Heart left ventricle (tissue), 16 donors: ENCODE results near the gene SMIM3. TPM values are rescaled to one million over a fixed set of nuclear protein-coding genes. Genes with fewer than 3 reads are reported as not detected.

Experiments used
- ATAC-seq, 4 donors: fragments of 200-7000 bp; cut with Tn5 transposase; one replicate each; pipeline ENCODE4 v1.9.1; 2020 to 2022; ENCODE audit warnings: moderate library complexity in 4 of 4, mild to moderate bottlenecking in 3 of 4, moderate number of reproducible peaks in 1 of 4
- DNase-seq, 5 donors: peaks; one replicate each; pipeline ENCODE4 v3.0.0-alpha.2; 2020
- H3K27ac ChIP-seq, 12 donors: fragments of 200-600 bp; sonication (generic) in 4 of 12; one replicate each; pipeline versions ENCODE4 v1.5.0 to v1.8.0; 2016 to 2022; ENCODE audit warnings: mild to moderate bottlenecking in 2 of 12
- H3K27me3 ChIP-seq, 9 donors: fragments of 200-600 bp; sonication (generic) in 2 of 9; one replicate each; pipeline versions ENCODE4 v1.5.1 to v1.8.0; 2016 to 2022; ENCODE audit warnings: mild to moderate bottlenecking in 3 of 9
- H3K36me3 ChIP-seq, 9 donors: fragments of 200-600 bp; sonication (generic) in 2 of 9; one replicate each; pipeline versions ENCODE4 v1.5.0 to v1.8.0; 2018 to 2022; ENCODE audit warnings: mild to moderate bottlenecking in 2 of 9
- H3K4me1 ChIP-seq, 12 donors: fragments of 200-600 bp; sonication (generic) in 4 of 12; one replicate each; pipeline versions ENCODE4 v1.5.0 to v1.8.0; 2016 to 2022; ENCODE audit warnings: mild to moderate bottlenecking in 3 of 12
- H3K4me3 ChIP-seq, 12 donors: fragments of 200-600 bp; sonication (generic) in 4 of 12; one replicate each; pipeline versions ENCODE4 v1.5.0 to v1.8.0; 2017 to 2022; ENCODE audit warnings: mild to moderate bottlenecking in 9 of 12, moderate library complexity in 4 of 12
- H3K9me3 ChIP-seq, 12 donors: fragments of 200-600 bp; sonication (generic) in 4 of 12; one replicate each; pipeline versions ENCODE4 v1.5.0 to v1.8.0; 2016 to 2022; ENCODE audit warnings: mild to moderate bottlenecking in 1 of 12
- CTCF ChIP-seq, 12 donors: fragments of 200-600 bp; sonication (generic) in 4 of 12; IDR thresholded peaks; one replicate each; pipeline versions ENCODE4 v1.5.0 to v1.8.0; 2018 to 2022; ENCODE audit warnings: antibody characterized with exemption in 12 of 12, mild to moderate bottlenecking in 5 of 12
- POLR2A ChIP-seq, 2 donors: fragments of 450-650 bp; IDR thresholded peaks; one replicate each; pipeline ENCODE4 v1.6.1; 2017; ENCODE audit warnings: antibody characterized with exemption in 2 of 2, mild to moderate bottlenecking in 2 of 2, moderate library complexity in 2 of 2
- WGBS, 4 donors: extraction: QIAGEN DNeasy Blood & Tissue Kit in 2 of 4; methylation state at CpG; one replicate each; pipeline versions ENCODE4 v1.1.5 to v1.1.7; 2013 to 2018; 5-methylcytosine and 5-hydroxymethylcytosine counted together
- intact Hi-C, 10 donors: fragments of 100-400 bp; cut with DNase I; formaldehyde crosslinking; loops; one replicate each; pipeline versions ENCODE4 v1.11.1 to v1.14.2; 2022
- polyA plus RNA-seq, 2 donors: library from polyadenylated mRNA; stranded (reverse); fragments of 200-250 nt; gene quantifications; one replicate each; pipeline ENCODE4 v1.2.3, GENCODE V29; 2013
- total RNA-seq, 9 donors: library from RNA; depleted of rRNA in 2 of 9; stranded (reverse); fragments of >200 nt in 2 of 9; fragmentation: NEBNext Ultra II Directional in 3 of 9; extraction: Animal tissue kit (Norgen Biotek cat#: 25700) in 3 of 9; gene quantifications; one replicate each; pipeline versions ENCODE4 v1.1.0 to v1.2.4, GENCODE V29; 2016 to 2023
- donor health status: ischemic (EF 13 %, LVEDD 7.1; RV severe dilation, severe dysfunction).
- donor health status: healthy with polysubstance abuse.
- donor health status: DM: no; HTN: yes; CAD: no.
- donor health status: DM: no; HTN: no; CAD: no.
- donor health status: ischemic (EF 25% LVEDD 6.9; RV normal size, moderate dysfunction).
- donor health status: ischemic (EF 25% LVEDD 5.7; RV mildly dilated, moderate dysfunction).
- donor health status: healthy.
- donor health status: DM: yes; HTN: yes; CAD: no.
- donor health status: ischemic (EF 35%, LVEDD 5.7; RV mildly dilated, moderate dysfunction).
- donor health status: nonischemic (EF 11% LVEDD 7.7; RV severe dilation, severe dysfunction).
- donor health status: DM: yes; HTN: yes; CAD: no.
- donor health status: PGD.
- donor health status: ischemic (EF 29% LVEDD 5.4; RV normal size, mild dysfunction).
- donor health status: nonischemic (EF 23%, LVEDD 6.1; RV moderate dilation, normal function).

The SMIM3 gene
- total and polyA plus RNA-seq, 11 donors, result 7.1 to 45.6 (median 19.1) TPM

- no peaks in the 10 kb centered on the region for H3K9me3 ChIP-seq
- TF ChIP-seq CTCF (IDR thresholded peaks at IDR 0.05), result no peak
- no peak for TF ChIP-seq POLR2A (IDR thresholded peaks at IDR 0.05)
- no peak overlapping the region for H3K4me3 ChIP-seq
- H3K4me1 ChIP-seq, result peaks cover 2 to 69% (median 11%) of the 10 kb centered on the region in 12 donors
- DNase-seq, result no peak
- no peaks in the 10 kb centered on the region for H3K27me3 ChIP-seq
- no peaks in the 10 kb centered on the region for H3K36me3 ChIP-seq
- H3K27ac ChIP-seq, result peak overlapping the region in 6 of 12 donors; percentile 38 to 92 (median 63)
- no peak for ATAC-seq
- 91 to 99% (median 93%) methylated on average over 5 of the region's 5 CpGs for WGBS, 4 donors
- intact Hi-C loops, result no loop called here
Measured at GRCh38 chr5:150762211-150762610, 16.3 kb upstream of the SMIM3 start.

GRCh38 chr5:150763023-150763769, 15.4 kb upstream of the SMIM3 start:
- peak in 2 of 4 donors; percentile 4 to 33 for ATAC-seq
- peak; percentile 30 to 73 (median 61) for DNase-seq
- intact Hi-C loops, result no loop called here
- peak overlapping the region; percentile 38 to 92 (median 64) for H3K27ac ChIP-seq
- H3K9me3 ChIP-seq, result no peaks in the 10 kb centered on the region
- 43 to 50% (median 48%) methylated on average over 7 of the region's 7 CpGs for WGBS, 4 donors
- H3K4me3 ChIP-seq, result no peak overlapping the region
- H3K4me1 ChIP-seq, result peaks cover 0 to 63% (median 4%) of the 10 kb centered on the region in 12 donors
- H3K36me3 ChIP-seq, result no peaks in the 10 kb centered on the region
- TF ChIP-seq CTCF (IDR thresholded peaks at IDR 0.05) (no peak), POLR2A (IDR thresholded peaks at IDR 0.05) (peak in 1 of 2 donors; percentile 10)
- H3K27me3 ChIP-seq, result no peaks in the 10 kb centered on the region

GRCh38 chr5:150764530-150764929, 14.0 kb upstream of the SMIM3 start:
- Histone ChIP-seq H3K27ac (peak overlapping the region in 7 of 12 donors; percentile 2 to 92 (median 57)), H3K4me3 (no peak overlapping the region), H3K27me3 (no peaks in the 10 kb centered on the region), H3K36me3 (no peaks in the 10 kb centered on the region), H3K4me1 (peaks cover 0 to 57% (median 1%) of the 10 kb centered on the region in 12 donors), H3K9me3 (no peaks in the 10 kb centered on the region)
- intact Hi-C loops, result no loop called here
- no peak for TF ChIP-seq CTCF (IDR thresholded peaks at IDR 0.05)
- no peak for TF ChIP-seq POLR2A (IDR thresholded peaks at IDR 0.05)
- WGBS, 4 donors, result 77 to 78% (median 77%) methylated on average over 2 of the region's 2 CpGs
- no peak for DNase-seq
- peak; percentile 26 to 71 (median 52) for ATAC-seq

GRCh38 chr5:150765011-150765798, 13.4 kb upstream of the SMIM3 start:
- no peak for DNase-seq
- H3K4me3 ChIP-seq, result no peak overlapping the region

More at GRCh38 chr5:150765011-150765798, 13.4 kb upstream of the SMIM3 start:
- Histone ChIP-seq H3K27ac (peak overlapping the region in 2 of 12 donors; percentile 21 to 92), H3K4me1 (peaks cover 0 to 57% (median 1%) of the 10 kb centered on the region in 12 donors), H3K27me3 (no peaks in the 10 kb centered on the region), H3K9me3 (no peaks in the 10 kb centered on the region), H3K36me3 (no peaks in the 10 kb centered on the region)
- intact Hi-C loops, result no loop called here
- peak in 2 of 4 donors; percentile 40 to 51 for ATAC-seq
- no peak for TF ChIP-seq POLR2A (IDR thresholded peaks at IDR 0.05)
- no peak for TF ChIP-seq CTCF (IDR thresholded peaks at IDR 0.05)
- 70 to 96% (median 92%) methylated on average over 2 of the region's 2 CpGs for whole genome bisulfite sequencing, 4 donors
